DND-41 (cell line): ENCODE results near the gene BORCS5.

ENCODE experiments used
- ATAC-seq: fragments of 200-7000 bp; cut with Tn5 transposase; 3 replicates; pipeline ENCODE4 v1.9.1; 2021; ENCODE audit warnings: low read depth; ENCODE audit not compliant: insufficient read depth
- DNase-seq: peaks from one replicate; pipeline ENCODE4 v3.0.0-alpha.2; 2020
- H2AFZ ChIP-seq: 2 replicates; pipeline ENCODE4 v1.6.0; 2012; ENCODE audit warnings: low read depth, low read length
- H3K27ac ChIP-seq: 2 replicates; pipeline ENCODE4 v1.5.1; 2012; ENCODE audit warnings: low read length, inconsistent platforms
- H3K27me3 ChIP-seq: fragments of 200-600 bp; sonication (generic); 2 replicates; pipeline ENCODE4 v1.6.0; 2012; ENCODE audit warnings: low read length, mild to moderate bottlenecking, inconsistent platforms; ENCODE audit not compliant: insufficient read depth, poor library complexity
- H3K36me3 ChIP-seq: 2 replicates; pipeline ENCODE4 v1.5.1; 2012; ENCODE audit warnings: low read length, inconsistent platforms; ENCODE audit not compliant: insufficient read depth
- H3K4me1 ChIP-seq: 2 replicates; pipeline ENCODE4 v1.5.1; 2012; ENCODE audit warnings: mild to moderate bottlenecking, low read length; ENCODE audit not compliant: insufficient read depth
- H3K4me2 ChIP-seq: 2 replicates; pipeline ENCODE4 v1.6.0; 2012; ENCODE audit warnings: mild to moderate bottlenecking, moderate library complexity, low read length, inconsistent platforms; ENCODE audit not compliant: insufficient read depth
- H3K4me3 ChIP-seq, 2 experiments: fragments of 200-600 bp in 1 of 2; shearing (Covaris generic) in 1 of 2; 2 replicates each; pipeline ENCODE4 v1.5.1; 2012 to 2016; ENCODE audit warnings: inconsistent platforms in 2 of 2, low read length in 2 of 2, mild to moderate bottlenecking in 2 of 2, low read depth in 1 of 2, moderate library complexity in 1 of 2
- H3K79me2 ChIP-seq: 2 replicates; pipeline ENCODE4 v1.6.0; 2012; ENCODE audit warnings: low read length, inconsistent platforms; ENCODE audit not compliant: insufficient read depth
- H3K9ac ChIP-seq: 2 replicates; pipeline ENCODE4 v1.6.0; 2012; ENCODE audit warnings: low read depth, mild to moderate bottlenecking, inconsistent platforms, low read length, moderate library complexity
- H3K9me3 ChIP-seq: 2 replicates; pipeline ENCODE4 v1.5.1; 2012; ENCODE audit warnings: low read length, moderate library complexity, mild to moderate bottlenecking, inconsistent platforms; ENCODE audit not compliant: insufficient read depth, severe bottlenecking
- H4K20me1 ChIP-seq: 2 replicates; pipeline ENCODE4 v1.6.0; 2012; ENCODE audit warnings: low read length; ENCODE audit not compliant: insufficient read depth
- CTCF ChIP-seq: IDR thresholded peaks from 2 replicates; pipeline ENCODE4 v1.5.1; 2012; ENCODE audit warnings: borderline replicate concordance, low read length, moderate library complexity, mild to moderate bottlenecking; ENCODE audit not compliant: poor library complexity, severe bottlenecking; ENCODE audit errors: extremely low read depth
- EZH2 ChIP-seq: IDR thresholded peaks from 3 replicates; pipeline ENCODE4 v1.6.1; 2012; ENCODE audit warnings: borderline replicate concordance, low read depth, mild to moderate bottlenecking, moderate library complexity, low read length, inconsistent platforms; ENCODE audit not compliant: severe bottlenecking

BORCS5 gene

DNA sequence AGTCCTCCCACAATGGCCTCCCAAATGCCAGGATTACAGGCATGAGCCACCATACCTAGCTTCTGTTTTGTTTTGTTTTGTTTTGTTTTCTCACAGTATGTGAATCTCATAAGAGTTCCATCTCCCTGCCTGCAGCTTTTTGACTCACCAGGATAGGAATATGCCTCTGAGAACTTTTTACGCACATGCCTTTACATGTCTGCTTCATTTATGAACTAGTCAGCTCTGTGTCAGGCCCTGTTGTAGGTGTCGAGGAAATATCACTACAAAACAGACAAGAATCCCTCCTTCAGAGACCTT lies 89.0 kb downstream of the BORCS5 start:
- H3K4me1 ChIP-seq: peaks cover 12% of the 10 kb centered on the region

GRCh38 chr12:12446786-12447185 lies 89.9 kb downstream of the BORCS5 start:
- no peak overlapping the region for H3K27ac ChIP-seq
- no peaks in the 10 kb centered on the region for H3K9me3 ChIP-seq
- TF ChIP-seq EZH2 (no peak), CTCF (no peak)

More for the DNA sequence above, 89.0 kb downstream of the BORCS5 start:
- Histone ChIP-seq H3K9me3 (no peaks in the 10 kb centered on the region), H3K9ac (no peak overlapping the region), H2AFZ (no peak overlapping the region), H3K27ac (no peak overlapping the region), H3K4me2 (no peak overlapping the region), H4K20me1 (peaks cover 2% of the 10 kb centered on the region; the same call in 1 of the 2 replicates), H3K4me3 (no peak overlapping the region), H3K79me2 (no peaks in the 10 kb centered on the region), H3K27me3 (no peaks in the 10 kb centered on the region), H3K36me3 (no peaks in the 10 kb centered on the region)
- TF ChIP-seq CTCF: no peak
- TF ChIP-seq EZH2: no peak
- ATAC-seq: no peak
- DNase-seq: no peak

GRCh38 chr12:12447236-12447635 lies 90.4 kb downstream of the BORCS5 start:
- H2AFZ ChIP-seq: no peak overlapping the region
- ATAC-seq (no peak), DNase-seq (no peak)
- H4K20me1 ChIP-seq: peaks cover 2% of the 10 kb centered on the region; the same call in 1 of the 2 replicates
- no peak overlapping the region for H3K27ac ChIP-seq
- no peaks in the 10 kb centered on the region for H3K36me3 ChIP-seq
- H3K9ac ChIP-seq: no peak overlapping the region
- no peaks in the 10 kb centered on the region for H3K9me3 ChIP-seq
- H3K79me2 ChIP-seq: no peaks in the 10 kb centered on the region
- H3K4me1 ChIP-seq: no peaks in the 10 kb centered on the region
- no peak overlapping the region for H3K4me2 ChIP-seq
- H3K27me3 ChIP-seq: no peaks in the 10 kb centered on the region
- TF ChIP-seq EZH2: no peak
- TF ChIP-seq CTCF: no peak
- no peak overlapping the region for H3K4me3 ChIP-seq

More at GRCh38 chr12:12446786-12447185, 89.9 kb downstream of the BORCS5 start:
- no peaks in the 10 kb centered on the region for H3K27me3 ChIP-seq
- H3K9ac ChIP-seq: no peak overlapping the region
- H3K4me1 ChIP-seq: peaks cover 2% of the 10 kb centered on the region; the same call in 1 of the 2 replicates
- no peaks in the 10 kb centered on the region for H3K36me3 ChIP-seq
- ATAC-seq: no peak
- peaks cover 2% of the 10 kb centered on the region; the same call in 1 of the 2 replicates for H4K20me1 ChIP-seq
- no peak overlapping the region for H2AFZ ChIP-seq
- no peak overlapping the region for H3K4me2 ChIP-seq
- no peaks in the 10 kb centered on the region for H3K79me2 ChIP-seq
- no peak for DNase-seq
- no peak overlapping the region for H3K4me3 ChIP-seq

GRCh38 chr12:12447837-12448236 lies 91.0 kb downstream of the BORCS5 start:
- no peaks in the 10 kb centered on the region for H3K27me3 ChIP-seq
- H3K4me1 ChIP-seq: no peaks in the 10 kb centered on the region
- H3K27ac ChIP-seq: no peak overlapping the region
- ATAC-seq (no peak), DNase-seq (no peak)
- no peaks in the 10 kb centered on the region for H3K9me3 ChIP-seq
- H3K36me3 ChIP-seq: no peaks in the 10 kb centered on the region
- H4K20me1 ChIP-seq: peaks cover 2% of the 10 kb centered on the region; the same call in 1 of the 2 replicates
- no peaks in the 10 kb centered on the region for H3K79me2 ChIP-seq
- no peak overlapping the region for H3K4me2 ChIP-seq
- TF ChIP-seq EZH2 (no peak), CTCF (no peak)
- no peak overlapping the region for H3K4me3 ChIP-seq
- H2AFZ ChIP-seq: no peak overlapping the region
- H3K9ac ChIP-seq: no peak overlapping the region
